ENCODE measurements around the gene CD52. TPM values are rescaled to one million over a fixed set of nuclear protein-coding genes. Genes with fewer than 3 reads are reported as not detected.

CD52 gene
- total and polyA plus RNA-seq, 2 of the 13 experiments (the other 11 are each of a cell fraction or from before 2014, with no cell fraction given), result 0.32 TPM; not detected in 1

GRCh38 chr1:26364956-26365355 is 47.2 kb downstream of the CD52 start:
- CTCF ChIA-PET (ENCODE audit: low intra/inter-chr PET ratio, low total read pairs), result interaction anchor here (2.6 to 4.0 kb wide), 2 partner anchors 37 to 80 kb away, joined by 12 to 51 read pairs; no protein-coding TSS in a partner anchor
- TF ChIP-seq ZNF3 (CRISPR knock-in tag; IDR thresholded peaks at IDR 0.05) (no peak), ZFP36L1 (CRISPR knock-in tag; IDR thresholded peaks at IDR 0.05) (no peak), TCF7 (IDR thresholded peaks at IDR 0.05; ENCODE audit: low read depth) (no peak)
- TF ChIP-seq, protein P1, sequence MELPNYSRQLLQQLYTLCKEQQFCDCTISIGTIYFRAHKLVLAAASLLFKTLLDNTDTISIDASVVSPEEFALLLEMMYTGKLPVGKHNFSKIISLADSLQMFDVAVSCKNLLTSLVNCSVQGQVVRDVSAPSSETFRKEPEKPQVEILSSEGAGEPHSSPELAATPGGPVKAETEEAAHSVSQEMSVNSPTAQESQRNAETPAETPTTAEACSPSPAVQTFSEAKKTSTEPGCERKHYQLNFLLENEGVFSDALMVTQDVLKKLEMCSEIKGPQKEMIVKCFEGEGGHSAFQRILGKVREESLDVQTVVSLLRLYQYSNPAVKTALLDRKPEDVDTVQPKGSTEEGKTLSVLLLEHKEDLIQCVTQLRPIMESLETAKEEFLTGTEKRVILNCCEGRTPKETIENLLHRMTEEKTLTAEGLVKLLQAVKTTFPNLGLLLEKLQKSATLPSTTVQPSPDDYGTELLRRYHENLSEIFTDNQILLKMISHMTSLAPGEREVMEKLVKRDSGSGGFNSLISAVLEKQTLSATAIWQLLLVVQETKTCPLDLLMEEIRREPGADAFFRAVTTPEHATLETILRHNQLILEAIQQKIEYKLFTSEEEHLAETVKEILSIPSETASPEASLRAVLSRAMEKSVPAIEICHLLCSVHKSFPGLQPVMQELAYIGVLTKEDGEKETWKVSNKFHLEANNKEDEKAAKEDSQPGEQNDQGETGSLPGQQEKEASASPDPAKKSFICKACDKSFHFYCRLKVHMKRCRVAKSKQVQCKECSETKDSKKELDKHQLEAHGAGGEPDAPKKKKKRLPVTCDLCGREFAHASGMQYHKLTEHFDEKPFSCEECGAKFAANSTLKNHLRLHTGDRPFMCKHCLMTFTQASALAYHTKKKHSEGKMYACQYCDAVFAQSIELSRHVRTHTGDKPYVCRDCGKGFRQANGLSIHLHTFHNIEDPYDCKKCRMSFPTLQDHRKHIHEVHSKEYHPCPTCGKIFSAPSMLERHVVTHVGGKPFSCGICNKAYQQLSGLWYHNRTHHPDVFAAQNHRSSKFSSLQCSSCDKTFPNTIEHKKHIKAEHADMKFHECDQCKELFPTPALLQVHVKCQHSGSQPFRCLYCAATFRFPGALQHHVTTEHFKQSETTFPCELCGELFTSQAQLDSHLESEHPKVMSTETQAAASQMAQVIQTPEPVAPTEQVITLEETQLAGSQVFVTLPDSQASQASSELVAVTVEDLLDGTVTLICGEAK (IDR thresholded peaks at IDR 0.05), result no peak
- TF ChIP-seq, protein P1 (CRISPR knock-in tag; IDR thresholded peaks at IDR 0.05), result no peak
- ATAC-seq (no peak), FAIRE-seq (no peak), DNase-seq (ENCODE audit: low spot score) (no peak)
- no peaks in the 10 kb centered on the region; a peak in 1 of 5 replicates for H3K36me3 ChIP-seq (replicated peaks in 1 of 2; ENCODE audit: control insufficient read depth in 1 of 2, insufficient read depth in 2 of 2, low read length in 2 of 2)
- H3K4me1 ChIP-seq (ENCODE audit: insufficient read depth, low read length), result peaks cover 48% of the 10 kb centered on the region
- H4K20me1 ChIP-seq (ENCODE audit: insufficient read depth, low read length), result no peaks in the 10 kb centered on the region
- no peaks in the 10 kb centered on the region for H3K9me3 ChIP-seq (ENCODE audit: low read length)
- POLR2A ChIA-PET, result interaction anchor here (1.1 to 1.4 kb wide), 3 partner anchors 12 to 85 kb away, joined by 3 to 11 read pairs (median 4); partner anchors contain the start of gene SH3BGRL3
- H3K4me3 ChIP-seq (replicated peaks in 1 of 3; ENCODE audit: insufficient read depth in 1 of 3, low read depth in 2 of 3, low read length in 3 of 3), result no peak overlapping the region; a peak in 1 of 6 replicates
- H3K4me2 ChIP-seq (ENCODE audit: low read depth, low read length), result no peak overlapping the region; the same call in 1 of the 2 replicates
- peaks cover under 1 to 1% of the 10 kb centered on the region in 2 experiments; a peak in 2 of 5 replicates for H3K27me3 ChIP-seq (ENCODE audit: control insufficient read depth in 1 of 2, insufficient read depth in 2 of 2, low read length in 2 of 2)
- BruUV-seq (replicated peaks), result no TSS peak
- intact Hi-C loops (cut with micrococcal nuclease; ENCODE audit: unreplicated experiment) (loop anchor here (1.0 kb wide), 1 partner anchor 80 kb away; no protein-coding TSS in a partner anchor), in situ Hi-C loops (cut with HindIII; ENCODE audit: extremely low pct_ligation_motif_present, low pct_unique_long_range_greater_than_20kb) (loop anchor here (5.0 kb wide), 2 partner anchors 43 to 78 kb away; no protein-coding TSS in a partner anchor)
- WGBS (ENCODE audit: low lambda C conversion rate), result 42% methylated on average over 9 of the region's 9 CpGs
- H3K9ac ChIP-seq (ENCODE audit: insufficient read depth, low read depth, low read length), result no peak overlapping the region
- no peak overlapping the region for H3K27ac ChIP-seq (ENCODE audit: extremely low read length, insufficient read depth, low read length)
- no peak overlapping the region for H2AFZ ChIP-seq (ENCODE audit: low read length)
- H3K79me2 ChIP-seq (ENCODE audit: insufficient read depth, low read length), result no peaks in the 10 kb centered on the region

All from HepG2 (cell line).